ENCODE data around the gene ALG2. TPM values are rescaled to one million over a fixed set of nuclear protein-coding genes. Genes with fewer than 3 reads are reported as not detected.

The ALG2 gene
- total and polyA plus RNA-seq, 2 experiments from 2014 or later = 31.5 to 39.7 TPM

GRCh38 chr9:99167694-99168093 lies 54.0 kb downstream of the ALG2 start (continued):
- TF ChIP-seq ZNF462 (CRISPR knock-in tag; IDR thresholded peaks at IDR 0.05) (no peak), REST (IDR thresholded peaks at IDR 0.05; ENCODE audit: unreplicated experiment) (no peak), STAT1 (IDR thresholded peaks at IDR 0.05; ENCODE audit: unreplicated experiment) (no peak)
- TF ChIP-seq, protein P1, sequence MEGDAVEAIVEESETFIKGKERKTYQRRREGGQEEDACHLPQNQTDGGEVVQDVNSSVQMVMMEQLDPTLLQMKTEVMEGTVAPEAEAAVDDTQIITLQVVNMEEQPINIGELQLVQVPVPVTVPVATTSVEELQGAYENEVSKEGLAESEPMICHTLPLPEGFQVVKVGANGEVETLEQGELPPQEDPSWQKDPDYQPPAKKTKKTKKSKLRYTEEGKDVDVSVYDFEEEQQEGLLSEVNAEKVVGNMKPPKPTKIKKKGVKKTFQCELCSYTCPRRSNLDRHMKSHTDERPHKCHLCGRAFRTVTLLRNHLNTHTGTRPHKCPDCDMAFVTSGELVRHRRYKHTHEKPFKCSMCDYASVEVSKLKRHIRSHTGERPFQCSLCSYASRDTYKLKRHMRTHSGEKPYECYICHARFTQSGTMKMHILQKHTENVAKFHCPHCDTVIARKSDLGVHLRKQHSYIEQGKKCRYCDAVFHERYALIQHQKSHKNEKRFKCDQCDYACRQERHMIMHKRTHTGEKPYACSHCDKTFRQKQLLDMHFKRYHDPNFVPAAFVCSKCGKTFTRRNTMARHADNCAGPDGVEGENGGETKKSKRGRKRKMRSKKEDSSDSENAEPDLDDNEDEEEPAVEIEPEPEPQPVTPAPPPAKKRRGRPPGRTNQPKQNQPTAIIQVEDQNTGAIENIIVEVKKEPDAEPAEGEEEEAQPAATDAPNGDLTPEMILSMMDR (conservative IDR thresholded peaks at IDR 0.05; ENCODE audit: low read depth in 2 of 2) = no peak
